ENCODE data around the gene REPS2. TPM values are rescaled to one million over a fixed set of nuclear protein-coding genes. Genes with fewer than 3 reads are reported as not detected.

The REPS2 gene
- total RNA-seq, 4 donors from 2014 or later = 3.6 to 8.7 (median 5.6) TPM

- no peak for DNase-seq
- Histone ChIP-seq H3K9me3 (no peaks in the 10 kb centered on the region), H3K27ac (no peak overlapping the region), H3K27me3 (no peaks in the 10 kb centered on the region), H3K4me1 (no peaks in the 10 kb centered on the region), H3K4me3 (no peak overlapping the region), H3K36me3 (no peaks in the 10 kb centered on the region)
- TF ChIP-seq POLR2A (IDR thresholded peaks at IDR 0.05) (no peak), CTCF (IDR thresholded peaks at IDR 0.05) (no peak)
Measured at GRCh38 chrX:17030580-17031270, 84.3 kb downstream of the REPS2 start.

DNA sequence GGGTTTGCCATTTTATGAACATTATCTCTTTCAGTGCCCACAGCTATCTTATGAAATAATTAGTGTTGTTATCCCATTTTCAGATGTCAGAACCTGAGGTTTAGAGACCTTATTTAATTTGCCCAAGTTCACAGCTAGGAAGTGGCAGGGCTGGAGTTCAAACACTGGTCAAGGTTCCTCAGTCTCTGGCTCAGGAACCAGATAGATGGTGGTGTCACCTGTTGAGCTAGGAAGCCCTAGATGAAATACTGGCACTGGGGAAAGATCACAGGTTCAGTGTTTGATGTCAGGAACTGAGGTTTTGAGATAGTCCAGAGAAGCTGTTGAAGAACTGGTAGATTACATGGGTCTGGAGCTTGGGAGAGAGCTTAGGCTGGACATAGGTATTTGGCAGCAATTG, 85.4 kb downstream of the REPS2 start:
- Histone ChIP-seq H3K27ac (no peak overlapping the region), H3K27me3 (no peaks in the 10 kb centered on the region), H3K9me3 (no peaks in the 10 kb centered on the region), H3K4me1 (no peaks in the 10 kb centered on the region), H3K4me3 (no peak overlapping the region), H3K36me3 (no peaks in the 10 kb centered on the region)
- DNase-seq = no peak
- TF ChIP-seq POLR2A (IDR thresholded peaks at IDR 0.05) (no peak), CTCF (IDR thresholded peaks at IDR 0.05) (no peak)

GRCh38 chrX:17032351-17032750, 85.9 kb downstream of the REPS2 start:
- no peaks in the 10 kb centered on the region for H3K4me1 ChIP-seq
- no peak for TF ChIP-seq POLR2A (IDR thresholded peaks at IDR 0.05)
- no peak for TF ChIP-seq CTCF (IDR thresholded peaks at IDR 0.05)
- no peaks in the 10 kb centered on the region for H3K36me3 ChIP-seq
- H3K4me3 ChIP-seq = no peak overlapping the region
- H3K9me3 ChIP-seq = no peaks in the 10 kb centered on the region
- H3K27ac ChIP-seq = no peak overlapping the region
- DNase-seq = no peak
- no peaks in the 10 kb centered on the region for H3K27me3 ChIP-seq

DNA sequence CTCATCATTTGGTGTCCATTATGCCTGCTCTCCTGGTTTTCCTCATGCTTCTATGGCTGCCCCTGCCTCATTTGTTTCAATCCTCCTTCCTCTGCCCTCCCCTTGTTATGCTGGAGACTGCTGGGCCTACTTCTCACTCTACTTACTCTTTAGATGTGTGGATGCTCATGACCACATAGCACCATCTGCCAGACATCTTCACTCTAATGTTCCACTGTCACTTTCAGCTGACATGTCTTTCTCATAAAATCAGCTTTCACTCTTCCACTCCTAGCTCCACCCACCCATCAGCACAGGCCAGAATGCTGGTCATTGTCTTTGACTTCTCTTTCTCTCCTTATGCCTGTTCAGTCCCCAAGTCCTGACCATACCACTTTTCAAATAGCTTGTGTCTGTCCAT, 86.8 kb downstream of the REPS2 start:
- H3K4me1 ChIP-seq = no peaks in the 10 kb centered on the region
- no peaks in the 10 kb centered on the region for H3K36me3 ChIP-seq
- no peaks in the 10 kb centered on the region for H3K27me3 ChIP-seq
- TF ChIP-seq POLR2A (IDR thresholded peaks at IDR 0.05) (no peak), CTCF (IDR thresholded peaks at IDR 0.05) (no peak)
- H3K4me3 ChIP-seq = no peak overlapping the region
- no peaks in the 10 kb centered on the region for H3K9me3 ChIP-seq
- H3K27ac ChIP-seq = no peak overlapping the region
- DNase-seq = no peak

DNA sequence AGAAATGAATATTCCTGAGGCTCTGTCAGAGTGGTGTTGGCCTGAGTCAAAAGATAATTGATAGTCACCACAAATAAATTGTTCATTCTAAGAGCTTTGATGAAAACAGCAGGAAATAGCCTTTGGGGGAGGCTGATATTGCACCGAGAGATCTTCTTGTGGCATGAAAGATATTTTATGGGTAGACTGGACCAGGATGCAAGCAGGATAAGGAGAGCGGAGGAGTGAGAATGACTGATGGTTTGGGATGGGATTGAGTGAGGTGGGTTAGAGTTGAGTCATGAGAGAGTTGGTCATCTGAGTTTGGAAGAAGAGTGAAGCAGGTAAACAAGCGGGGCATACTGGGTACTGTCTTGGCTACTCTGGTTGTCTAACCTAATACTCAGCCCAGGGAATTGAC, 88.7 kb downstream of the REPS2 start:
- Histone ChIP-seq H3K4me1 (no peaks in the 10 kb centered on the region), H3K9me3 (no peaks in the 10 kb centered on the region), H3K36me3 (no peaks in the 10 kb centered on the region), H3K27ac (no peak overlapping the region), H3K4me3 (no peak overlapping the region), H3K27me3 (no peaks in the 10 kb centered on the region)
- TF ChIP-seq CTCF (IDR thresholded peaks at IDR 0.05) (no peak), POLR2A (IDR thresholded peaks at IDR 0.05) (no peak)
- no peak for DNase-seq
